IMR-90 (cell line): ENCODE results near the gene SLC66A3.

Experiments used
- CTCF ChIP-seq: conservative IDR thresholded peaks from 2 replicates; pipeline ENCODE4 v1.5.1; 2012; ENCODE audit warnings: mild to moderate bottlenecking, low read depth, low read length, improper control_type of control experiment
- TF ChIP-seq, protein P1 (sequence below): fragments of 150-350 bp; IDR thresholded peaks from 2 replicates; pipeline ENCODE4 v1.6.1; 2017; ENCODE audit warnings: mild to moderate bottlenecking, antibody characterized with exemption, low read length, low read depth

GRCh38 chr2:11127761-11128160 lies 27.5 kb upstream of the SLC66A3 start:
- no peak for TF ChIP-seq CTCF
- TF ChIP-seq, protein P1, sequence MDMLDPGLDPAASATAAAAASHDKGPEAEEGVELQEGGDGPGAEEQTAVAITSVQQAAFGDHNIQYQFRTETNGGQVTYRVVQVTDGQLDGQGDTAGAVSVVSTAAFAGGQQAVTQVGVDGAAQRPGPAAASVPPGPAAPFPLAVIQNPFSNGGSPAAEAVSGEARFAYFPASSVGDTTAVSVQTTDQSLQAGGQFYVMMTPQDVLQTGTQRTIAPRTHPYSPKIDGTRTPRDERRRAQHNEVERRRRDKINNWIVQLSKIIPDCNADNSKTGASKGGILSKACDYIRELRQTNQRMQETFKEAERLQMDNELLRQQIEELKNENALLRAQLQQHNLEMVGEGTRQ, result no peak
